ENCODE results near the gene PCOLCE2.

Gene PCOLCE2, protein sequence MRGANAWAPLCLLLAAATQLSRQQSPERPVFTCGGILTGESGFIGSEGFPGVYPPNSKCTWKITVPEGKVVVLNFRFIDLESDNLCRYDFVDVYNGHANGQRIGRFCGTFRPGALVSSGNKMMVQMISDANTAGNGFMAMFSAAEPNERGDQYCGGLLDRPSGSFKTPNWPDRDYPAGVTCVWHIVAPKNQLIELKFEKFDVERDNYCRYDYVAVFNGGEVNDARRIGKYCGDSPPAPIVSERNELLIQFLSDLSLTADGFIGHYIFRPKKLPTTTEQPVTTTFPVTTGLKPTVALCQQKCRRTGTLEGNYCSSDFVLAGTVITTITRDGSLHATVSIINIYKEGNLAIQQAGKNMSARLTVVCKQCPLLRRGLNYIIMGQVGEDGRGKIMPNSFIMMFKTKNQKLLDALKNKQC

GRCh38 chr3:142888481-142889211, at the start of gene PCOLCE2:
PCOLCE2 (minus strand) TSS chr3:142889083; CDS start chr3:142888896, 187 bp downstream.
- TF ChIP-seq GATA3 (IDR thresholded peaks at IDR 0.05; ENCODE audit: low read depth, low read length) (no peak), GATA2 (IDR thresholded peaks at IDR 0.05; ENCODE audit: low read depth, low read length) (no peak)

DNA sequence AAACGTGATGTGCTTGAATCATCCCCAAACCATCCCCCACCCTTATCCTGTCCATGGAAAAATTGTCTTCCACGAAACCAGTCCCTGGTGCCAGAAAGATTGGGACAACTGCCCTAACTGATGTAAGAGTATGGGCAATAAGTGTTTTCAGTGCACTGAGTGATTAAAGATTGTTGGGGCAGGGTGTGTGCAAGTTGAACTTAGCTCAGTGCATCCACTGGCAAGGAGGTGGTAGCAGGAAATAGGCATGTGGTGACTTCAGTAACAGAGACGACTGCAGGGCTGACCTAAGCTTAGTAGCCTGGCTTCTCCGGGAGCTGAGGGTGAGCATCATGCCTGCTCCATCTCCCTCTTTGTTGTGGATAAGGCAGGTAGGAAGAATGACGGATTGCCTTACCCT, 47.1 kb upstream of the PCOLCE2 start:
- no peak for TF ChIP-seq GATA2 (IDR thresholded peaks at IDR 0.05; ENCODE audit: low read depth, low read length)
- no peak for TF ChIP-seq GATA3 (IDR thresholded peaks at IDR 0.05; ENCODE audit: low read depth, low read length)

DNA sequence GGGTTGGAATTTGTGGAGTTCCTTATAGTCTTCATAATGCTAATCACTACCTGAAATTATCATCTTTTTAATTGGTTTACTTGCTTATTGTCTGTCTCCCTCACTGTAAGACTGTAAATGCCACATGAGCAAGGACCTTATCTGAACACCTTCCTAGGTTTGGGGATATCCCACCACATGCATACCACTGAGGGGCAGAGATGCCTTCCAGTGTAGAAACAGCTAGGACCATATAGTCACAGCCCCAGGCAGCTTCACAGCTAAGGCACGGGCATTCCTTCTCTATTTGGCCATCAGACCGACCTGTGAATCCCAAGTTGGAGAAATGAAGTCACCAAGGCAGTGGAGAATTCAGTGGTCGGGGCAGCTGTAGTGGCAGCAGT, 46.0 kb upstream of the PCOLCE2 start:
- TF ChIP-seq GATA2 (IDR thresholded peaks at IDR 0.05; ENCODE audit: low read depth, low read length) (no peak), GATA3 (IDR thresholded peaks at IDR 0.05; ENCODE audit: low read depth, low read length) (no peak)

- TF ChIP-seq GATA2 (IDR thresholded peaks at IDR 0.05; ENCODE audit: low read depth, low read length) (no peak), GATA3 (IDR thresholded peaks at IDR 0.05; ENCODE audit: low read depth, low read length) (no peak)
Observed at GRCh38 chr3:142934128-142934886, 45.4 kb upstream of the PCOLCE2 start.

DNA sequence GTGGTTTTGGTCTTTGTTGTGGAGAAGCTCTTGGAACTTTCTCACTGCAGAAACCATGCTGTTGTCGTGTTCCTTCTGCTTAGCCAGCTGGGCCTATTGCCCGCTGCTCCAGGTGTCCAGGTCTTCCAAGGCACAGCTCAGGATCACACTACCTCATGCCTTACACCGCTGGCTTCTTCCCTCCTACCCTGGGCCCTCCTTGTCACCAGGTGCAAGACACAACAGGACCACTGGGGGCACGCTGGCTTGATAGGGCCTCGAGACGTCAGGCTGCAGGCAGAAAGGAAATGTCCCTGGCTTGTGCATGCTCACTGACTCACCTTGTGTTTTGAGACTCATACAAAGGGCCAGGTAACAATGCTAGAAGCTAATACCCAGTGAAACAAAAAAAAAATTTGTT, 42.3 kb upstream of the PCOLCE2 start:
- no peak for TF ChIP-seq GATA2 (IDR thresholded peaks at IDR 0.05; ENCODE audit: low read depth, low read length)
- no peak for TF ChIP-seq GATA3 (IDR thresholded peaks at IDR 0.05; ENCODE audit: low read depth, low read length)

DNA sequence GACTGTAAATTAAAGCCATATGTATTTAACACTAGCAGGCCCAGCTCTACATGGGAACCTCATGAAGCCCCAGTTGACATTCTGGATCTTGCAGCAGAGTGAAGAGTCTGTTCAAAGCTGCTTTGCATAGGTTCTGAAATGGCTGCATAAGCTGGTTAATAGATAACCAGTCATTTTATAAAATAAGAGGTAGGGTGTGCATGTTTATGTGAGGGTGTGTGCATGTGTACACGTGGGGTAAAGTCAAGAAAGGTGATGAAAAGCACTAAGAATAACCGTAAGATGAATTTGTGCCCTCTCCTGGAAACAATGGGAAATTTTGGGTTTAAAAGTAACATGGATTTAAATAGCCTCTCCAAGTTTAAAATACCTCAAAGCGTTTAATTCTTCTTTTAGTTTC, 41.6 kb upstream of the PCOLCE2 start:
- TF ChIP-seq GATA2 (IDR thresholded peaks at IDR 0.05; ENCODE audit: low read depth, low read length) (no peak), GATA3 (IDR thresholded peaks at IDR 0.05; ENCODE audit: low read depth, low read length) (no peak)

- TF ChIP-seq GATA2 (IDR thresholded peaks at IDR 0.05; ENCODE audit: low read depth, low read length): no peak
- no peak for TF ChIP-seq GATA3 (IDR thresholded peaks at IDR 0.05; ENCODE audit: low read depth, low read length)
Observed at GRCh38 chr3:142929890-142930289, 41.0 kb upstream of the PCOLCE2 start.

GRCh38 chr3:142929109-142929508, 40.2 kb upstream of the PCOLCE2 start:
- TF ChIP-seq GATA3 (IDR thresholded peaks at IDR 0.05; ENCODE audit: low read depth, low read length): no peak
- no peak for TF ChIP-seq GATA2 (IDR thresholded peaks at IDR 0.05; ENCODE audit: low read depth, low read length)

DNA sequence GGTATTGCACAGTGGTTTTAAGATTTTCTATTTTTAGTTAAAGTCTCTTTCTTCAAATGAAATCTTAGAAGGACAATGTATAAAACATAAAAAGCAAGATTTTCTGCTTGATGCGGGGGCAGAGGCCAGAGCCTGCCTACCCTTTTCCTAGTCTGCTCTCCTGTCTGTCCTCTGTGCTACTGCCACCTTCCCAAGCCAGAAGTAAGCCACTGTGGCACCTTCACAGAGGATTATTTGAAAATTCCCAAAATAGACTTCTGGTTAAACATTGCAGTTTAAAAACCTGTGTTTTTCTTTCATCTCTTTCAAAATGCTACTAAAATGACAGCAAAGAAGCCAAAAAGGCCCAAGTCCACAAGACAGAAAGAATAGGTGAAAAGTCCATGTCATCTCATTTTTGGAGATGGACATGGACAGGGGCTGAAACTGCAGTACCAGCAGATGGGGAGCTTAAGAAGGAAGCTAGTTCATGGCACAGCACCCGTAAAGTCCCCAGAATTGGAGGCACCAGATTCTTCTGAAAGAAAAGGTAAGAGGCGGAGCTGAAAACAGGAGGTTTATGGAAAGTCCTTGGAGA, 37.6 kb upstream of the PCOLCE2 start:
- TF ChIP-seq GATA3 (IDR thresholded peaks at IDR 0.05; ENCODE audit: low read depth, low read length) (no peak), GATA2 (IDR thresholded peaks at IDR 0.05; ENCODE audit: low read depth, low read length) (no peak)

GRCh38 chr3:142925140-142925539, 36.3 kb upstream of the PCOLCE2 start:
- no peak for TF ChIP-seq GATA2 (IDR thresholded peaks at IDR 0.05; ENCODE audit: low read depth, low read length)
- TF ChIP-seq GATA3 (IDR thresholded peaks at IDR 0.05; ENCODE audit: low read depth, low read length): no peak

DNA sequence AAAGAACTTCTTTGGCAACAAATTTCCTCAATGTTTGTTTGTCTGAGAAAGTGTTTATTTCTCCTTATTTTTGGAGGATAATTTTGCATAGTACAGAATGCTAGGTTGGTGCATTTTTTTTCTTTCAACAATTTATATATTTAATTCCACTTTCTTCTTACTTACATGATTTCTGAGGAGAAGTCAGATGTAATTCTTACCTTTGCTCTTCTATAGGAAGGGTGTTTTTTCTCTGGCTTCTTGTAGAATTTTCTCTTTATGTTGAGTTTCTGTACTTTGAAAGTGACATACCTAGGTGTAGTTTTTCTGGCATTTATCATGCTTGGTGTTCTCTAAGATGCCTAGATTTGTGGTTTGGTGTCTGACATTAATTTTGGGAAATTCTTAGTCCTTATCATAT, 34.8 kb upstream of the PCOLCE2 start:
- TF ChIP-seq GATA3 (IDR thresholded peaks at IDR 0.05; ENCODE audit: low read depth, low read length): no peak
- TF ChIP-seq GATA2 (IDR thresholded peaks at IDR 0.05; ENCODE audit: low read depth, low read length): no peak

GRCh38 chr3:142916605-142917004, 27.7 kb upstream of the PCOLCE2 start:
- TF ChIP-seq GATA2 (IDR thresholded peaks at IDR 0.05; ENCODE audit: low read depth, low read length) (no peak), GATA3 (IDR thresholded peaks at IDR 0.05; ENCODE audit: low read depth, low read length) (no peak)

DNA sequence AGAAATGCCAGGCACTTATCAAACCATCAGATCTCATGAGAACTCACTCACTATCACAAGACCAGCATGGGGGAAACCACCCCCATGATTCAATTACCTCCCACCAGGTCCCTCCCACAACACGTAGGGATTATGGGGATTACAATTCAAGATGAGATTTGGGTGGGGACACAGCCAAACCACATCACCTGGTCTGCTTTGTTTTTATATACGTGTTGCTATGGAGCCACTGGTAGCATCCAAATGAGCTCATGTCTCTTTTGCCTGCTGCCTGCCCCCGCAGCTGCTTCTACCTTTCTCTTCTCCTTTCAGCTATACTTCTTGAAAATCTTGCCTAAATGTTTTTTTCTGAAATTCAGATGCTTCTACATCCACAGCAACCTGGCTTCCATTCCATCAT, 26.8 kb upstream of the PCOLCE2 start:
- TF ChIP-seq GATA3 (IDR thresholded peaks at IDR 0.05; ENCODE audit: low read depth, low read length) (no peak), GATA2 (IDR thresholded peaks at IDR 0.05; ENCODE audit: low read depth, low read length) (no peak)

GRCh38 chr3:142914286-142914811, 25.5 kb upstream of the PCOLCE2 start:
- TF ChIP-seq GATA2 (IDR thresholded peaks at IDR 0.05; ENCODE audit: low read depth, low read length) (no peak), GATA3 (IDR thresholded peaks at IDR 0.05; ENCODE audit: low read depth, low read length) (no peak)
